DOHH2 (cell line): ENCODE results near the gene ARL15.
A peak's percentile ranks its signal among the peaks of the same experiment; 100 is the strongest.

Source experiments
- H3F3A ChIP-seq: fragments of 200-600 bp; sonication (generic), shearing (Covaris generic); 2 replicates; pipeline ENCODE4 v1.6.0; 2016; ENCODE audit warnings: antibody characterized with exemption, mild to moderate bottlenecking; ENCODE audit not compliant: control insufficient read depth, insufficient read depth
- H3K27ac ChIP-seq: fragments of 200-600 bp; sonication (generic); 2 replicates; pipeline ENCODE4 v1.5.1; 2014; ENCODE audit warnings: low read depth, mild to moderate bottlenecking, low read length, moderate library complexity
- H3K27me3 ChIP-seq: fragments of 200-600 bp; sonication (generic); 2 replicates; pipeline ENCODE4 v1.6.1; 2014; ENCODE audit warnings: mild to moderate bottlenecking, low read length, mixed read lengths; ENCODE audit not compliant: control insufficient read depth
- H3K36me3 ChIP-seq: fragments of 200-600 bp; sonication (generic); 2 replicates; pipeline ENCODE4 v1.6.1; 2014; ENCODE audit warnings: mild to moderate bottlenecking, low read length, moderate library complexity, mixed read lengths; ENCODE audit not compliant: control insufficient read depth
- H3K4me1 ChIP-seq: fragments of 200-600 bp; sonication (generic); 2 replicates; pipeline ENCODE4 v1.6.1; 2014; ENCODE audit warnings: mild to moderate bottlenecking, low read length, mixed read lengths; ENCODE audit not compliant: control insufficient read depth
- H3K4me2 ChIP-seq: fragments of 200-600 bp; sonication (generic); 2 replicates; pipeline ENCODE4 v1.6.0; 2014; ENCODE audit warnings: mild to moderate bottlenecking, low read length, moderate library complexity
- H3K4me3 ChIP-seq: fragments of 200-600 bp; sonication (generic); 2 replicates; pipeline ENCODE4 v1.5.1; 2014; ENCODE audit warnings: mild to moderate bottlenecking, low read length, mixed read lengths
- H3K79me2 ChIP-seq: fragments of 200-600 bp; sonication (generic); 2 replicates; pipeline ENCODE4 v1.6.1; 2014; ENCODE audit warnings: mild to moderate bottlenecking, low read length, mixed read lengths; ENCODE audit not compliant: control insufficient read depth
- H3K9me2 ChIP-seq: fragments of 200-600 bp; sonication (generic); replicated peaks from 2 replicates; pipeline ENCODE4 v1.6.1; 2014; ENCODE audit warnings: mild to moderate bottlenecking, low read length, mixed read lengths; ENCODE audit not compliant: control insufficient read depth
- H3K9me3 ChIP-seq: fragments of 200-600 bp; sonication (generic); 2 replicates; pipeline ENCODE4 v1.6.1; 2014; ENCODE audit warnings: antibody characterized with exemption, low read length, mixed read lengths; ENCODE audit not compliant: control insufficient read depth, insufficient read depth
- H4K20me1 ChIP-seq: fragments of 200-600 bp; sonication (generic); 2 replicates; pipeline ENCODE4 v1.6.0; 2014; ENCODE audit warnings: low read depth, mild to moderate bottlenecking, antibody characterized with exemption, low read length, moderate library complexity; ENCODE audit not compliant: control insufficient read depth, insufficient read depth
- EZH2phosphoT487 ChIP-seq: fragments of 200-600 bp; sonication (generic); IDR thresholded peaks from 2 replicates; pipeline ENCODE4 v1.6.1; 2017; ENCODE audit warnings: borderline replicate concordance, mild to moderate bottlenecking, antibody characterized with exemption, low read length, moderate library complexity, mixed read lengths
- TF ChIP-seq, protein P1 (sequence below): fragments of 200-600 bp; sonication (generic); IDR thresholded peaks from one replicate; pipeline ENCODE4 v1.5.1; 2014; ENCODE audit warnings: antibody characterized with exemption, mild to moderate bottlenecking, low read depth, low read length; ENCODE audit not compliant: poor library complexity, severe bottlenecking

ARL15 gene

GRCh38 chr5:54221135-54221534 lies 89.2 kb downstream of the ARL15 start:
- H3K4me3 ChIP-seq = no peak overlapping the region
- H3K27ac ChIP-seq = no peak overlapping the region
- no peaks in the 10 kb centered on the region for H4K20me1 ChIP-seq
- no peaks in the 10 kb centered on the region for H3F3A ChIP-seq
- H3K9me3 ChIP-seq = no peaks in the 10 kb centered on the region
- H3K27me3 ChIP-seq = no peaks in the 10 kb centered on the region
- H3K9me2 ChIP-seq = no peaks in the 10 kb centered on the region
- no peaks in the 10 kb centered on the region for H3K4me1 ChIP-seq
- no peaks in the 10 kb centered on the region for H3K36me3 ChIP-seq
- TF ChIP-seq, protein P1, sequence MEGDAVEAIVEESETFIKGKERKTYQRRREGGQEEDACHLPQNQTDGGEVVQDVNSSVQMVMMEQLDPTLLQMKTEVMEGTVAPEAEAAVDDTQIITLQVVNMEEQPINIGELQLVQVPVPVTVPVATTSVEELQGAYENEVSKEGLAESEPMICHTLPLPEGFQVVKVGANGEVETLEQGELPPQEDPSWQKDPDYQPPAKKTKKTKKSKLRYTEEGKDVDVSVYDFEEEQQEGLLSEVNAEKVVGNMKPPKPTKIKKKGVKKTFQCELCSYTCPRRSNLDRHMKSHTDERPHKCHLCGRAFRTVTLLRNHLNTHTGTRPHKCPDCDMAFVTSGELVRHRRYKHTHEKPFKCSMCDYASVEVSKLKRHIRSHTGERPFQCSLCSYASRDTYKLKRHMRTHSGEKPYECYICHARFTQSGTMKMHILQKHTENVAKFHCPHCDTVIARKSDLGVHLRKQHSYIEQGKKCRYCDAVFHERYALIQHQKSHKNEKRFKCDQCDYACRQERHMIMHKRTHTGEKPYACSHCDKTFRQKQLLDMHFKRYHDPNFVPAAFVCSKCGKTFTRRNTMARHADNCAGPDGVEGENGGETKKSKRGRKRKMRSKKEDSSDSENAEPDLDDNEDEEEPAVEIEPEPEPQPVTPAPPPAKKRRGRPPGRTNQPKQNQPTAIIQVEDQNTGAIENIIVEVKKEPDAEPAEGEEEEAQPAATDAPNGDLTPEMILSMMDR = no peak
- no peak for TF ChIP-seq EZH2phosphoT487
- H3K79me2 ChIP-seq = no peaks in the 10 kb centered on the region
- no peak overlapping the region for H3K4me2 ChIP-seq

DNA sequence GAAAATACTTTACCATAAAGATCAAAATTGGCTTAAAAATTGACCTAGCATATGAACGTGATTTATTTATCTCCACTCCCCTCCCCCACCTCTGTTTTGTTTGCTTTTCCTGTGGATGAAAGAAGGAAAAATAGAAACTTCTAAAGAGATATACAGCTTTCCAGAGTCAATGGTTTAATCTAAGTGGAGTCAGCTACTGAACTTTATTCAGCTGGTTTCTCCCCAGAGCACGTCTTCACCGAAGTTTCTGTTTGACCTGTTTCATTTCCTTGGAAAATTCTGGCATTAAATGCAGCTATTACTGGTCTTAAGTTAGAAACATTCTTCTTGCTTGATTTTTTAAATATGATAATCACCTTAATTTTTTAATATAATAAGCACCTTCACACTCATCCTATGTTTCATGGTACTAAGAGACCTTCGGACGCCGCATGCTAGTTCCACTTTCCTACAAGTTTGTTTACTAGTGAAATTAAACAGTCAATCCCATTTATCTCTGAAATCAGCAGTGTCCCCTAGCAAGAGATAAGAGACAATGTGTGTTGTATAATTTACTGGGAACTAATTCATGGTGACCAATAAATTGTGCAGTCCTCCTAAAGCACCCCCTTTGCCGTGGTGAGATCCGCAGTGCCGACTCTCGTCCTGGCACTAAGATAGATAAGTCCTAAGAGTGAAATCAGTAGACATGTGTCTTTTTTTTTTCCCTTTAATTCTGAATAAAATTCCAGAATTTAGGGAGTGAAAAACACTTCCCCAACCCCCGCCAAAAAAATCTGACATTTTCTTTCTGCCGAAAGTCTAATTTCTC lies 89.9 kb downstream of the ARL15 start:
- Histone ChIP-seq H3K27ac (no peak overlapping the region), H3K4me1 (no peaks in the 10 kb centered on the region), H3K27me3 (no peaks in the 10 kb centered on the region), H3K36me3 (no peaks in the 10 kb centered on the region), H3K4me2 (no peak overlapping the region), H4K20me1 (no peaks in the 10 kb centered on the region), H3K79me2 (no peaks in the 10 kb centered on the region), H3K4me3 (no peak overlapping the region), H3F3A (no peaks in the 10 kb centered on the region), H3K9me3 (no peaks in the 10 kb centered on the region), H3K9me2 (no peaks in the 10 kb centered on the region)
- TF ChIP-seq EZH2phosphoT487 = no peak
- TF ChIP-seq, protein P1 = no peak

GRCh38 chr5:54217826-54218503 lies 92.4 kb downstream of the ARL15 start:
- H4K20me1 ChIP-seq = no peaks in the 10 kb centered on the region
- H3K4me1 ChIP-seq = no peaks in the 10 kb centered on the region
- no peak overlapping the region for H3K4me2 ChIP-seq

More at GRCh38 chr5:54217826-54218503, 92.4 kb downstream of the ARL15 start:
- Histone ChIP-seq H3F3A (no peaks in the 10 kb centered on the region), H3K36me3 (no peaks in the 10 kb centered on the region), H3K4me3 (no peak overlapping the region), H3K9me2 (no peaks in the 10 kb centered on the region), H3K27me3 (no peaks in the 10 kb centered on the region), H3K79me2 (no peaks in the 10 kb centered on the region), H3K9me3 (no peaks in the 10 kb centered on the region), H3K27ac (no peak overlapping the region)
- TF ChIP-seq, protein P1 = peak; percentile 73
- TF ChIP-seq EZH2phosphoT487 = no peak
